GM18870 (cell line): ENCODE results near the gene DLEC1.
"Not testable (repeated sequence)": the region's sequence is repeated elsewhere in the genome, so short reads cannot be mapped to it uniquely, and the experiment has no call there.

Experiments used
- ATAC-seq: cut with Tn5 transposase; IDR thresholded peaks from one replicate; pipeline ENCODE4 v1.9.1; 2021; ENCODE audit warnings: moderate library complexity; ENCODE audit not compliant: unreplicated experiment

DLEC1 gene

GRCh38 chr3:38152609-38153008 lies 113.6 kb downstream of the DLEC1 start:
- no peak for ATAC-seq

GRCh38 chr3:38153221-38153620 lies 114.2 kb downstream of the DLEC1 start:
- ATAC-seq: no peak

GRCh38 chr3:38154033-38154494 lies 115.1 kb downstream of the DLEC1 start:
- no peak for ATAC-seq

- no peak for ATAC-seq
Measured at GRCh38 chr3:38154625-38155255, 115.7 kb downstream of the DLEC1 start.

GRCh38 chr3:38155825-38156224 lies 116.8 kb downstream of the DLEC1 start:
- ATAC-seq: no peak

- no peak for ATAC-seq
Measured at GRCh38 chr3:38157117-38157516, 118.1 kb downstream of the DLEC1 start.

- no peak for ATAC-seq
Measured at GRCh38 chr3:38157595-38157994, 118.6 kb downstream of the DLEC1 start.

GRCh38 chr3:38158472-38158871 lies 119.5 kb downstream of the DLEC1 start:
- ATAC-seq: no peak

GRCh38 chr3:38160704-38161103 lies 121.7 kb downstream of the DLEC1 start:
- not testable (repeated sequence) for ATAC-seq

- no peak for ATAC-seq
Measured at GRCh38 chr3:38163117-38163840, 124.3 kb downstream of the DLEC1 start.

- no peak for ATAC-seq
Measured at GRCh38 chr3:38163841-38164642, 125.0 kb downstream of the DLEC1 start.

GRCh38 chr3:38164643-38164951 lies 125.6 kb downstream of the DLEC1 start:
- peak; percentile 14 for ATAC-seq

GRCh38 chr3:38164952-38165721 lies 126.1 kb downstream of the DLEC1 start, which contains the start of gene OXSR1:
OXSR1 (plus strand) TSS chr3:38165537; CDS start chr3:38165877, 340 bp downstream.
- ATAC-seq: peak; percentile 97

GRCh38 chr3:38165722-38166387 lies 126.8 kb downstream of the DLEC1 start:
- no peak for ATAC-seq

GRCh38 chr3:38167591-38167990 lies 128.6 kb downstream of the DLEC1 start:
- no peak for ATAC-seq

- ATAC-seq: no peak
Measured at GRCh38 chr3:38168151-38169026, 129.4 kb downstream of the DLEC1 start.

GRCh38 chr3:38169027-38169317 lies 130.0 kb downstream of the DLEC1 start:
- ATAC-seq: no peak

GRCh38 chr3:38170722-38171121 lies 131.7 kb downstream of the DLEC1 start:
- ATAC-seq: no peak

GRCh38 chr3:38171622-38172021 lies 132.6 kb downstream of the DLEC1 start:
- no peak for ATAC-seq
